Astrocyte (in vitro differentiated cells and primary cell): ENCODE measurements around the gene GRIN2A. TPM values are rescaled to one million over a fixed set of nuclear protein-coding genes. Genes with fewer than 3 reads are reported as not detected.

Experiments
- DNase-seq: peaks from one replicate; pipeline ENCODE4 v3.0.0-alpha.2; 2010; ENCODE audit warnings: low read depth
- FAIRE-seq: peaks from 2 replicates; lab custom pipeline; 2011; peaks lifted over from hg19 to GRCh38; lab: Jason Lieb, UNC
- H2AFZ ChIP-seq: 2 replicates; pipeline ENCODE4 v1.6.0; 2012; ENCODE audit warnings: low read depth, low read length, inconsistent platforms
- H3K27ac ChIP-seq: 2 replicates; pipeline ENCODE4 v1.5.1; 2011; ENCODE audit warnings: low read depth, low read length, inconsistent platforms
- H3K27me3 ChIP-seq: 2 replicates; pipeline ENCODE4 v1.6.0; 2011; ENCODE audit warnings: low read length, inconsistent platforms; ENCODE audit not compliant: insufficient read depth
- H3K36me3 ChIP-seq: 2 replicates; pipeline ENCODE4 v1.5.1; 2011; ENCODE audit warnings: low read length, inconsistent platforms; ENCODE audit not compliant: insufficient read depth
- H3K4me1 ChIP-seq: 2 replicates; pipeline ENCODE4 v1.5.1; 2011; ENCODE audit warnings: low read length, inconsistent platforms; ENCODE audit not compliant: insufficient read depth
- H3K4me2 ChIP-seq: 2 replicates; pipeline ENCODE4 v1.6.0; 2012; ENCODE audit warnings: low read length, inconsistent platforms
- H3K4me3 ChIP-seq: 2 replicates; pipeline ENCODE4 v1.5.1; 2011; ENCODE audit warnings: low read depth, mild to moderate bottlenecking, low read length, inconsistent platforms; ENCODE audit not compliant: insufficient read depth
- H3K79me2 ChIP-seq: 2 replicates; pipeline ENCODE4 v1.6.0; 2012; ENCODE audit warnings: mild to moderate bottlenecking, low read length, inconsistent platforms; ENCODE audit not compliant: insufficient read depth
- H3K9ac ChIP-seq: 2 replicates; pipeline ENCODE4 v1.6.0; 2012; ENCODE audit warnings: mild to moderate bottlenecking, low read length, inconsistent platforms
- H3K9me3 ChIP-seq: 2 replicates; pipeline ENCODE4 v1.5.1; 2012; ENCODE audit warnings: low read depth, mild to moderate bottlenecking, low read length, inconsistent platforms; ENCODE audit not compliant: insufficient read depth
- H4K20me1 ChIP-seq: 2 replicates; pipeline ENCODE4 v1.6.0; 2012; ENCODE audit warnings: low read length, inconsistent platforms; ENCODE audit not compliant: insufficient read depth
- H3K27ac Mint-ChIP-seq: one replicate; pipeline ENCODE4 v1.8.0; 2021; ENCODE audit warnings: mild to moderate bottlenecking, mixed read lengths; ENCODE audit not compliant: unreplicated experiment
- H3K27me3 Mint-ChIP-seq: one replicate; pipeline ENCODE4 v1.8.0; 2021; ENCODE audit warnings: low read depth, mixed read lengths; ENCODE audit not compliant: unreplicated experiment
- H3K36me3 Mint-ChIP-seq: one replicate; pipeline ENCODE4 v1.8.0; 2021; ENCODE audit warnings: low read depth, mixed read lengths; ENCODE audit not compliant: unreplicated experiment
- H3K4me1 Mint-ChIP-seq: one replicate; pipeline ENCODE4 v1.8.0; 2021; ENCODE audit warnings: low read depth, mixed read lengths; ENCODE audit not compliant: unreplicated experiment
- H3K4me3 Mint-ChIP-seq: one replicate; pipeline ENCODE4 v1.8.0; 2021; ENCODE audit warnings: mild to moderate bottlenecking, moderate library complexity, mixed read lengths; ENCODE audit not compliant: unreplicated experiment
- H3K9me3 Mint-ChIP-seq: one replicate; pipeline ENCODE4 v1.8.0; 2021; ENCODE audit warnings: mild to moderate bottlenecking, mixed read lengths; ENCODE audit not compliant: unreplicated experiment
- EZH2 ChIP-seq: IDR thresholded peaks from 2 replicates; pipeline ENCODE4 v1.6.1; 2012; ENCODE audit warnings: mild to moderate bottlenecking, low read length, inconsistent platforms; ENCODE audit not compliant: insufficient read depth
- total RNA-seq: library from RNA; stranded (reverse); gene quantifications from 2 replicates; pipeline ENCODE4 v1.2.1, GENCODE V29; 2021
- TF ChIP-seq, protein P1 (sequence below): IDR thresholded peaks from 2 replicates; pipeline ENCODE4 v1.5.1; 2011; ENCODE audit warnings: low read depth, mild to moderate bottlenecking, inconsistent platforms, low read length, moderate library complexity; ENCODE audit not compliant: insufficient read depth

The GRIN2A gene
- total RNA-seq, 1 donor from 2014 or later = 0.68 TPM

- no peaks in the 10 kb centered on the region for H3K36me3 ChIP-seq
- no peak overlapping the region for H3K4me3 ChIP-seq
- DNase-seq (peak; percentile 16), FAIRE-seq (no peak)
- H3K27ac ChIP-seq = no peak overlapping the region
- no peaks in the 10 kb centered on the region for H3K9me3 ChIP-seq
- H3K4me1 Mint-ChIP-seq = peaks cover 22% of the 10 kb centered on the region
- no peaks in the 10 kb centered on the region for H3K36me3 Mint-ChIP-seq
- H3K4me2 ChIP-seq = no peak overlapping the region
- H3K4me3 Mint-ChIP-seq = no peak overlapping the region
- no peaks in the 10 kb centered on the region for H3K9me3 Mint-ChIP-seq
- TF ChIP-seq EZH2 = no peak
- TF ChIP-seq, protein P1, sequence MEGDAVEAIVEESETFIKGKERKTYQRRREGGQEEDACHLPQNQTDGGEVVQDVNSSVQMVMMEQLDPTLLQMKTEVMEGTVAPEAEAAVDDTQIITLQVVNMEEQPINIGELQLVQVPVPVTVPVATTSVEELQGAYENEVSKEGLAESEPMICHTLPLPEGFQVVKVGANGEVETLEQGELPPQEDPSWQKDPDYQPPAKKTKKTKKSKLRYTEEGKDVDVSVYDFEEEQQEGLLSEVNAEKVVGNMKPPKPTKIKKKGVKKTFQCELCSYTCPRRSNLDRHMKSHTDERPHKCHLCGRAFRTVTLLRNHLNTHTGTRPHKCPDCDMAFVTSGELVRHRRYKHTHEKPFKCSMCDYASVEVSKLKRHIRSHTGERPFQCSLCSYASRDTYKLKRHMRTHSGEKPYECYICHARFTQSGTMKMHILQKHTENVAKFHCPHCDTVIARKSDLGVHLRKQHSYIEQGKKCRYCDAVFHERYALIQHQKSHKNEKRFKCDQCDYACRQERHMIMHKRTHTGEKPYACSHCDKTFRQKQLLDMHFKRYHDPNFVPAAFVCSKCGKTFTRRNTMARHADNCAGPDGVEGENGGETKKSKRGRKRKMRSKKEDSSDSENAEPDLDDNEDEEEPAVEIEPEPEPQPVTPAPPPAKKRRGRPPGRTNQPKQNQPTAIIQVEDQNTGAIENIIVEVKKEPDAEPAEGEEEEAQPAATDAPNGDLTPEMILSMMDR = no peak
- H3K4me1 ChIP-seq = peaks cover 22% of the 10 kb centered on the region
- no peaks in the 10 kb centered on the region for H4K20me1 ChIP-seq
- H2AFZ ChIP-seq = no peak overlapping the region
- H3K27ac Mint-ChIP-seq = no peak overlapping the region
- no peaks in the 10 kb centered on the region for H3K27me3 ChIP-seq
- no peak overlapping the region for H3K9ac ChIP-seq
- H3K27me3 Mint-ChIP-seq = no peaks in the 10 kb centered on the region
- no peaks in the 10 kb centered on the region for H3K79me2 ChIP-seq
These were observed 341.2 kb downstream of the GRIN2A start for GRCh38 chr16:9840761-9841665.

DNA sequence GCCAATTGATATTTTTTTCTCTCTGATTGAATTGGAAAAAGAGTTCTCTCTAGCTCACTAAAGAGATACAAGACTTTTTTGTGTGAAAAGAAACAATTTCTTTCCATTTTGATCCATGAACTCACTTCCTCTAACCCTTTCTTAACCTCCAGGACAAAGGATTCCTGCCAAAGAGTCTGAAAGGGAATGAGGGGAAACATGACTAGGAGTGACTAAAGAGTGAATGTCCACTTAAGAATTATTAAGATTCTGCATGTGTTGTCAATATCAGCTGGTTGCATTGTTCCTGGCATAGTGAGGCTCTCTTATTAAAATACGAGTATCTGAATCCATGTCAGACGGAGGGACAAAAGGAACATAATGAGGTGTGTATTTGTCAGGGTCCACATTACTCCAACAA, 344.7 kb downstream of the GRIN2A start:
- FAIRE-seq (no peak), DNase-seq (no peak)
- Histone ChIP-seq H3K79me2 (no peaks in the 10 kb centered on the region), H3K27ac (no peak overlapping the region), H3K27me3 (no peaks in the 10 kb centered on the region), H3K4me1 (no peaks in the 10 kb centered on the region), H3K9me3 (no peaks in the 10 kb centered on the region), H3K4me3 (no peak overlapping the region), H2AFZ (no peak overlapping the region), H3K36me3 (no peaks in the 10 kb centered on the region), H3K9ac (no peak overlapping the region), H4K20me1 (no peaks in the 10 kb centered on the region), H3K4me2 (no peak overlapping the region)
- no peaks in the 10 kb centered on the region for H3K9me3 Mint-ChIP-seq
- no peak overlapping the region for H3K27ac Mint-ChIP-seq
- H3K4me1 Mint-ChIP-seq = peaks cover 4% of the 10 kb centered on the region
- H3K27me3 Mint-ChIP-seq = no peaks in the 10 kb centered on the region
- H3K4me3 Mint-ChIP-seq = no peak overlapping the region
- TF ChIP-seq EZH2 = no peak
- TF ChIP-seq, protein P1 = no peak
- no peaks in the 10 kb centered on the region for H3K36me3 Mint-ChIP-seq
